ENCODE results near the gene AZU1.

DNA sequence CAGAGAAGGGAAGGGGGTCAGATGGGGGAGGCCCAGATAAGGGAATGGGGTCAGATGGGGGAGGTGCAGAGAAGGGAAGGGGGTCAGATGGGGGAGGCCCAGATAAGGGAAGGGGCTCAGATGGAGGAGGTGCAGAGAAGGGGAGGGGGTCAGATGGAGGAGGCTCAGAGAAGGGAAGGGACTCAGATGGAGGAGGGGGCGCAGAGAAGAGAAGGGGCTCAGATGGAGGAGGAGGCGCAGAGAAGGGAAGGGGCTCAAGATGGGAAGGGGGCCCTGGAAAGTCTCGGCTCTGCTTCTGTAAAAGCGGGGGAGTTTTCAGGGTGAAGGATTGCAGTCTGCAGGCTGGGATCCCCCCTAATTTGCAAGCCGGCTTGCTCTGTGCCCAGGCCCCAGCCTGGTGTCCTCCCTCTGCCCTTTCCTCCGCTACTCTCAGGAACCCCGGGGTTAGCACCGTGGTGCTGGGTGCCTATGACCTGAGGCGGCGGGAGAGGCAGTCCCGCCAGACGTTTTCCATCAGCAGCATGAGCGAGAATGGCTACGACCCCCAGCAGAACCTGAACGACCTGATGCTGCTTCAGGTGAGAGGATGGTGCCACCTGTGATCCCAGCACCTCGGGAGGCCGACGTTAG lies 1.6 kb downstream of the AZU1 start:
- no peak for TF ChIP-seq POLR2A (IDR thresholded peaks at IDR 0.05)
- TF ChIP-seq, protein P1, sequence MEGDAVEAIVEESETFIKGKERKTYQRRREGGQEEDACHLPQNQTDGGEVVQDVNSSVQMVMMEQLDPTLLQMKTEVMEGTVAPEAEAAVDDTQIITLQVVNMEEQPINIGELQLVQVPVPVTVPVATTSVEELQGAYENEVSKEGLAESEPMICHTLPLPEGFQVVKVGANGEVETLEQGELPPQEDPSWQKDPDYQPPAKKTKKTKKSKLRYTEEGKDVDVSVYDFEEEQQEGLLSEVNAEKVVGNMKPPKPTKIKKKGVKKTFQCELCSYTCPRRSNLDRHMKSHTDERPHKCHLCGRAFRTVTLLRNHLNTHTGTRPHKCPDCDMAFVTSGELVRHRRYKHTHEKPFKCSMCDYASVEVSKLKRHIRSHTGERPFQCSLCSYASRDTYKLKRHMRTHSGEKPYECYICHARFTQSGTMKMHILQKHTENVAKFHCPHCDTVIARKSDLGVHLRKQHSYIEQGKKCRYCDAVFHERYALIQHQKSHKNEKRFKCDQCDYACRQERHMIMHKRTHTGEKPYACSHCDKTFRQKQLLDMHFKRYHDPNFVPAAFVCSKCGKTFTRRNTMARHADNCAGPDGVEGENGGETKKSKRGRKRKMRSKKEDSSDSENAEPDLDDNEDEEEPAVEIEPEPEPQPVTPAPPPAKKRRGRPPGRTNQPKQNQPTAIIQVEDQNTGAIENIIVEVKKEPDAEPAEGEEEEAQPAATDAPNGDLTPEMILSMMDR (IDR thresholded peaks at IDR 0.05) = no peak

Data from thyroid gland (tissue), 4 donors.